Activated CD8-positive, alpha-beta memory T cell treated with anti-CD3 and anti-CD28 coated beads for 1 hour (primary cell): Measurements from ENCODE around the gene C12orf57.

Experiments used
- DNase-seq, 2 donors: peaks; one replicate each; pipeline ENCODE4 v3.0.0-alpha.2; 2020; ENCODE audit warnings: low read depth in 1 of 2; ENCODE audit errors: extremely low read depth in 1 of 2

The C12orf57 gene

GRCh38 chr12:6936636-6937480, 7.0 kb upstream of the C12orf57 start:
- DNase-seq: no peak

DNA sequence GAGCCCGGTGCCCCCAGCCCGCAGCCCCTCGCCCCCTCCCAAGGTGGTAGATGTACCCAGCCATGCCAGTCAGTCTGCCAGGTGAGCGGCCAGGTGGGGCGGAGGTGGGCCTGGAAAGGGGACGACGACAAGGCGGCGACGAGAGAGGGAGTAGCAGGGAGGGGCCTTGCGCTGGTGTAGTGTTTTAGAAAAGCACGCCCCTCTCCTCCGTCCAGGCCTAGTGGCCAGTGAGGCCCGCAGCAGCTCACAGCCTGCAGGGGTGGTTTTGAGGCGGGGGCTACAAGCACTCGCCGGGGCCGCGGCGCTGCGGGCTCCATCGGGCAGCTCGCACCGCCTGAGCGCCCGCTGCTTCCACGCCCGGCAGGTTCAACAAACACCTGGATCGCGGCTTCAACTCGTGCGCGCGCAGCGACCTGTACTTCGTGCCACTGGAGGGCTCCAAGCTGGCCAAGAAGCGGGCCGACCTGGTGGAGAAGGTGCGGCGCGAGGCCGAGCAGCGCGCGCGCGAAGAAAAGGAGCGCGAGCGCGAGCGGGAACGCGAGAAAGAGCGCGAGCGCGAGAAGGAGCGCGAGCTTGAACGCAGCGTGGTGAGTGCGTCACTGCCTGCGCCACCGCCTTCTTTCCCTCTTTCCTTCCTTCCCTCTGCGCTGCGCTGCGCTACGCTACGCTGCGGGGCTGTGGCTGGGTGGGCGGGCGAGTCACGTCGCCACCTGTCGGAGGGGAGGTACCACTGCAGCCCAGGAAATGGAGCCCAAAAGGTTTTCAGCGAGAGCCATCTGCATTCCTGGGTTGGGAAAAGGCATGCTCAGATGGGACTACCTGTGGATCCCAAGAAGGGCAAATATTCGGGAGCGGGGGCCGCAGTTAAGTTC, 6.1 kb upstream of the C12orf57 start:
- peak; percentile 81 to 86 for DNase-seq

GRCh38 chr12:6938353-6939190, 5.2 kb upstream of the C12orf57 start:
- DNase-seq: no peak

DNA sequence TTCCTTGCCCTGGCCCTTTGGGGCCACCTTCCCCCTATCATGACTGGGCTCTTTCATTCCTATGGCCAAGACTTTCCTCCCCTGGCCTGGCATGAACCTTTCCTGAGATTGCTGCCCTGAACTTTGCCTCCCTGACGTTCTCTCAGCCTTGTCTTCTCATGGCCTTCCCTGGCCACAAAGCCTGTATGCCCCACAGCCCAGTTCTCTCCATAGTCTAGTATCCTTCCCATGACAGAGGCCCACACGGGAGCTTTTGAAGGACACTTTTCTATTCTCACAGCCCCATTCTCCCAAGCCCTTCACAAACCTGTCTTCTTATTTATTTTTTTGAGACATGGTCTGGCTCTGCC, 4.7 kb upstream of the C12orf57 start:
- no peak for DNase-seq

- no peak for DNase-seq
Observed at GRCh38 chr12:6941267-6941666, 2.6 kb upstream of the C12orf57 start.

- DNase-seq: no peak
Observed at GRCh38 chr12:6941782-6942181, 2.0 kb upstream of the C12orf57 start.

GRCh38 chr12:6942331-6942665, 1.5 kb upstream of the C12orf57 start:
- no peak for DNase-seq

- DNase-seq: no peak
Observed at GRCh38 chr12:6943389-6943721, 467 bp upstream of the C12orf57 start.

- peak; percentile 70 to 72 for DNase-seq
Observed at GRCh38 chr12:6944381-6945186, 762 bp downstream of the C12orf57 start.

- DNase-seq: no peak
Observed at GRCh38 chr12:6945613-6946012, 1.8 kb downstream of the C12orf57 start.

DNA sequence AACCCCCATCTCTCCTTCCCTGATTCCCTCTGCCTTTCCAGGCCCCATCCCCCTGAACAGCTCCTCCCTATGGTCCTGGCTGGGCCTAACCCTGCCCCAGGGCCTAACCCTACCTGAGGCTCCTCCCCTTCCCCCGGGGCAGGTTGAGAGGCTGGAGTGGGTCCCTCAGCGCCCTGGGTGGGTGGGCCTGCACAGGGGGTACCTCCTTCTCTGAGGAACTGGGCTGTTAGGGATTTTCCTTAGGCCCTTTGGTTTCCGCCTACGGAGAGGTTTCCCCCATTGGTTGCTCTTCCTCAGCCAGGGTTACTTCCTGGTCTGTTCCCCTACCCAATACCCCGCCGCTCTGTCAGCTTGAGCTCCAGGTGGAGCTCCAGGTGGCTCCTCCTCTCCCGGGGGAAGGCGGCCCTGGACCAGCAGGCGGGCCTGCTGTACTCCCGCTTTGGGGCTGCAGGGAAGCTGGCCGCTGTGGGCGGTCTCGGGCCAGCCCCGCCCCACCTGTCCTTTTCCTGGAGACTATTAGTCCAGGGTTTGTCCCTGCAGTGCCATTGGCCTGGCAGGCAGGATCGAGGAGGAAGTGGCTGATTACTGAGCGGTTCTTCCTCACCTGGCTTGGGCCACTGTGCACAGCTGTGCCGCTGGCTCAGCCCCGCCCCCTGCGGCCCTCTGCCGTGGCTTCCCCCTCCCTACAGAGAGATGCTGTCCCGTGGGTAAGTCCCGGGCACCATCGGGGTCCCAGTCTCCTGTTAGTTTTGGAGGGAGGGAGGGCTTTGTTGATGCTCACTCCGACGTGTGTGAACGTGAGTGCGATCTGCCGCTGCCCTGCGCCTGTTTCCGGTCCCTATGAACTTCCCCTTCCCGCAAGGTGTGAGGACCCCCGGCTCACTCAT, 2.5 kb downstream of the C12orf57 start:
- no peak for DNase-seq

DNA sequence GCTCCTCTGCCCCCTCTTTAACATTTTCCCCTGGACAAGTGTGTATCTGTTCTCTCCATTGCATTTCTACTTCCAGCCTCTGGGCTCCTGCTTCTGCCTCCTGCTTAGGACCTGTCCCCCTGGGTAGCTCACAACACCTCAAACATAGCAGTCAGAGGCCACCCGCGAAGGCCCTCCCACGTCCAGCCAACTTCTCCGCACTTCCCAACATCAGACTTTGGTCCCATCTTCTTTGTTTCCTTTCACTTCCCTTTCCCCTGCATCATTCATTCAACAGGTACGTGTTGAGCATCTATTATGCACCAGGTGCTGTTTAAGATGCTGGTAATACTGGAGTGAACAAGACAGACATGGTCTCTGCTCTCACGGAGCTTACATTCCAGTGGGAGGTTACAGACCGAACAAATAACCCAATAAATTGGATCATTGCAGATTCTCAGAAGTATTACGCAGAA, 3.1 kb downstream of the C12orf57 start:
- no peak for DNase-seq

DNA sequence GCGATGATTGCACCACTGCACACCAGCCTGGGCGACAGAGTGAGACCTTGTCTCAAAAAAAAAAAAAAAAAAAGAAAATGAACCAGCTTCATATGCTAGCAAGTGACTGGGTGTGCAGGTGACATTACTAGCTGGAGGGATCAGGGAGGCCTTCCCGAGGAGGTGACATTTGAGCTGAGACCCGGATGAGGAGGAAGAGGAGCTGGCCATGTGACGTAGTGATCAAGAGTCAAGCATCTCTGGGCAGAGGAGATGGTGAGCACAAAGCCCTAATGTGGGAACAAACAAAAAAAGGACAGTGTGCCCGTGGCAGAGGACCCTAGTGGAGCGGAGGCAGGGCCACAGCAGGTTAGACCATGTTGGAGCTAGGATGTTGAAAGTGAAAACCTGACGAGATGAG, 3.8 kb downstream of the C12orf57 start:
- no peak for DNase-seq

DNA sequence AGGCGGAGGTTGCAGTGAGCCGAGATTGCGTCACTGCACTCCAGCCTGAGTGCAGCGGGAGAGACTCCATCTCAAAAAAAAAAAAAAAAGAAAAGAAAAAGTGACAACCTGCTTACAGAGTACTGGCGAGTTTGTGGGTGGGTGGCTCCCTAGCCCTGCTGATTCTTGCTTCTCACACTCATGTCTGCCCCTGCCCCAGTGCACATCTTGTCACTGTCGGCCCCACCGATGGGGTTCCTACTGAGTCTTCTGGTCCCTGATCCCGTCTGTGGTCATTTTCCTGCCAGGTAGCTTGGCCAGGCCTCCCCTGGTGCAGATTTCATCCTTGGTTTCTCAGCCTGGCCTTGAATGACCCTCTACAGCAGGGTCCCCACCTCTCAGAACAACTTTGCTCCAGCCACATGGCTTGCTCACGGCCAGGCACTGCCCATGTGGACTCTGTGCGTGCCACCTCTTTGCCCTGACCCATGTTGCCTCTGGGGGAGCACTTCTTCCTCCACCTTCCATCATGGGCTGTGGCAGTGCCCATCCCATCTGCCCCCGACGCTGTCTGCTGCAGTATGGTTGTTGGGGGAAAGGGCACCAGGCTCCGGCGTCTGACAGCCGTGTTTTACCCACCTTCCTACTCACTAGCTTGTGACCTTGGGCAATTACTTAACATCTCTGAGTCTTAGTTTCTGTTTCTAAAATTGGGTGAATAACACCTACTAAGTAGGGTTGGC, 5.2 kb downstream of the C12orf57 start:
- DNase-seq: no peak

- DNase-seq: no peak
Observed at GRCh38 chr12:6950401-6950801, 6.6 kb downstream of the C12orf57 start.

GRCh38 chr12:6950811-6951540, 7.2 kb downstream of the C12orf57 start, which contains the start of gene PTPN6:
Gene PTPN6, plus strand, starts transcription at chr12:6951356. Its CDS starts 157 bp downstream, at chr12:6951513.
- DNase-seq: no peak

DNA sequence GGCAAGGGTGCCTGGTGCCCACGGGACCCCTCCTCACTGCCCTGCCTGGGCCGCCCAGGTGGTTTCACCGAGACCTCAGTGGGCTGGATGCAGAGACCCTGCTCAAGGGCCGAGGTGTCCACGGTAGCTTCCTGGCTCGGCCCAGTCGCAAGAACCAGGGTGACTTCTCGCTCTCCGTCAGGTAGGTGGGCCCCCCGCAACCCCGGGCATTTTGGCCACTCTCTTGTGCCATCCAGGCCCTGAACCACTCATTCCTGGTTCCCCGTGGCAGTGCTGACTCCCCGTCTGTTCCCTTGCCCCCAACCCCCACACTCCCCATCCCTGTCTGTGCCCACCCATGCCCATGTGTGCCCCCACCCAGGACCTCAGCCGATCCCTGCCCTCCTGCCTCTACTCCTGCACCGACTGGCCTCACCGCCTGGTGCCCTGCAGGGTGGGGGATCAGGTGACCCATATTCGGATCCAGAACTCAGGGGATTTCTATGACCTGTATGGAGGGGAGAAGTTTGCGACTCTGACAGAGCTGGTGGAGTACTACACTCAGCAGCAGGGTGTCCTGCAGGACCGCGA, 7.8 kb downstream of the C12orf57 start:
- no peak for DNase-seq
